ENCODE measurements around the gene BIRC7.

BIRC7 gene

GRCh38 chr20:63285636-63286615, 50.2 kb downstream of the BIRC7 start:
- no peak overlapping the region for H3K4me3 ChIP-seq (ENCODE audit: low read depth, low read length)
- TF ChIP-seq, protein P1, sequence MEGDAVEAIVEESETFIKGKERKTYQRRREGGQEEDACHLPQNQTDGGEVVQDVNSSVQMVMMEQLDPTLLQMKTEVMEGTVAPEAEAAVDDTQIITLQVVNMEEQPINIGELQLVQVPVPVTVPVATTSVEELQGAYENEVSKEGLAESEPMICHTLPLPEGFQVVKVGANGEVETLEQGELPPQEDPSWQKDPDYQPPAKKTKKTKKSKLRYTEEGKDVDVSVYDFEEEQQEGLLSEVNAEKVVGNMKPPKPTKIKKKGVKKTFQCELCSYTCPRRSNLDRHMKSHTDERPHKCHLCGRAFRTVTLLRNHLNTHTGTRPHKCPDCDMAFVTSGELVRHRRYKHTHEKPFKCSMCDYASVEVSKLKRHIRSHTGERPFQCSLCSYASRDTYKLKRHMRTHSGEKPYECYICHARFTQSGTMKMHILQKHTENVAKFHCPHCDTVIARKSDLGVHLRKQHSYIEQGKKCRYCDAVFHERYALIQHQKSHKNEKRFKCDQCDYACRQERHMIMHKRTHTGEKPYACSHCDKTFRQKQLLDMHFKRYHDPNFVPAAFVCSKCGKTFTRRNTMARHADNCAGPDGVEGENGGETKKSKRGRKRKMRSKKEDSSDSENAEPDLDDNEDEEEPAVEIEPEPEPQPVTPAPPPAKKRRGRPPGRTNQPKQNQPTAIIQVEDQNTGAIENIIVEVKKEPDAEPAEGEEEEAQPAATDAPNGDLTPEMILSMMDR (conservative IDR thresholded peaks at IDR 0.05; ENCODE audit: low read depth, low read length) = no peak
- no peak for DNase-seq (ENCODE audit: low read depth)

- TF ChIP-seq, protein P1 (conservative IDR thresholded peaks at IDR 0.05; ENCODE audit: low read depth, low read length) = no peak
- no peak overlapping the region for H3K4me3 ChIP-seq (ENCODE audit: low read depth, low read length)
- no peak for DNase-seq (ENCODE audit: low read depth)
Observed at GRCh38 chr20:63286781-63287696, 51.3 kb downstream of the BIRC7 start.

GRCh38 chr20:63287697-63288580, 52.2 kb downstream of the BIRC7 start:
- DNase-seq (ENCODE audit: low read depth) = no peak
- TF ChIP-seq, protein P1 (conservative IDR thresholded peaks at IDR 0.05; ENCODE audit: low read depth, low read length) = no peak
- H3K4me3 ChIP-seq (ENCODE audit: low read depth, low read length) = no peak overlapping the region

- TF ChIP-seq, protein P1 (conservative IDR thresholded peaks at IDR 0.05; ENCODE audit: low read depth, low read length) = no peak
- H3K4me3 ChIP-seq (ENCODE audit: low read depth, low read length) = no peak overlapping the region
- no peak for DNase-seq (ENCODE audit: low read depth)
Observed at GRCh38 chr20:63288581-63289251, 53.0 kb downstream of the BIRC7 start.

- DNase-seq (ENCODE audit: low read depth) = no peak
Observed at GRCh38 chr20:63289311-63290135, 53.8 kb downstream of the BIRC7 start.

More at GRCh38 chr20:63289311-63290135, 53.8 kb downstream of the BIRC7 start:
- TF ChIP-seq, protein P1 (conservative IDR thresholded peaks at IDR 0.05; ENCODE audit: low read depth, low read length) = no peak
- H3K4me3 ChIP-seq (ENCODE audit: low read depth, low read length) = no peak overlapping the region

Measured in choroid plexus epithelial cell (primary cell).